HCT116 (cell line): ENCODE results near the gene RUNX2. TPM values are rescaled to one million over a fixed set of nuclear protein-coding genes. Genes with fewer than 3 reads are reported as not detected.

Source experiments
- ATAC-seq: fragments of 200-7000 bp; cut with Tn5 transposase; 2 replicates; pipeline ENCODE4 v1.9.1; 2020; ENCODE audit warnings: mild to moderate bottlenecking, moderate library complexity
- BruUV-seq: library from RNA; stranded (reverse); fragments of 400-500 nt; replicated peaks from 2 replicates; lab custom pipeline; 2021; lab: Mats Ljungman, UMichigan
- CTCF ChIA-PET: fragments of 300-600 bp; sonication (Branson Sonifier 250); formaldehyde crosslinking; loops from one replicate; lab custom pipeline; 2021; ENCODE audit warnings: antibody characterized with exemption; lab: Charles Lee
- POLR2A ChIA-PET: fragments of 300-600, 350-600 bp; sonication (Branson Sonifier 250); formaldehyde crosslinking; loops from one replicate; lab custom pipeline; 2021; ENCODE audit warnings: antibody characterized with exemption; lab: Charles Lee
- RAD21 ChIA-PET, 2 experiments: fragments of 300-600 bp; sonication (Branson Sonifier 250); formaldehyde crosslinking; loops; one replicate each; lab custom pipeline; 2023; ENCODE audit warnings: low total read pairs in 2 of 2; ENCODE audit not compliant: uncharacterized antibody in 2 of 2, unreplicated experiment in 2 of 2, low non-redundant PET in 1 of 2; lab: Charles Lee
- DNase-seq: peaks from one replicate; pipeline ENCODE4 v3.0.0-alpha.2; 2010; ENCODE audit warnings: low read depth, low spot score
- H2AFZ ChIP-seq: fragments of 200-600 bp; shearing (Covaris generic), sonication (generic); 2 replicates; pipeline ENCODE4 v1.6.1; 2017; ENCODE audit warnings: low read depth, mixed run types, mixed read lengths, antibody characterized with exemption, low read length; ENCODE audit not compliant: poor library complexity, severe bottlenecking
- H3K27ac ChIP-seq: 2 replicates; pipeline ENCODE4 v1.5.1; 2012; ENCODE audit warnings: low read depth, low read length
- H3K27me3 ChIP-seq: fragments of 200-600 bp; sonication (generic); 2 replicates; pipeline ENCODE4 v1.6.1; 2016; ENCODE audit warnings: mixed run types, low read length, mixed read lengths; ENCODE audit not compliant: insufficient read depth
- H3K36me3 ChIP-seq, 2 experiments: fragments of 200-500 bp in 1 of 2; fragments of 200-600 bp in 1 of 2; sonication (Bioruptor generic) in 1 of 2; sonication (generic) in 1 of 2; 2 replicates each; pipeline versions ENCODE4 v1.5.1 to v1.6.1; 2014 to 2016; ENCODE audit warnings: low read length in 2 of 2, inconsistent platforms in 1 of 2, mixed read lengths in 1 of 2, mixed run types in 1 of 2; ENCODE audit not compliant: insufficient read depth in 2 of 2, control insufficient read depth in 1 of 2
- H3K4me1 ChIP-seq, 2 experiments: fragments of 200-600 bp in 1 of 2; sonication (generic) in 1 of 2; 2 replicates each; pipeline versions ENCODE4 v1.5.1 to v1.6.1; 2012 to 2017; ENCODE audit warnings: low read length in 2 of 2, inconsistent platforms in 1 of 2, mild to moderate bottlenecking in 1 of 2, mixed read lengths in 1 of 2, mixed run types in 1 of 2, moderate library complexity in 1 of 2; ENCODE audit not compliant: insufficient read depth in 2 of 2, control insufficient read depth in 1 of 2
- H3K4me2 ChIP-seq: fragments of 200-600 bp; sonication (generic); 2 replicates; pipeline ENCODE4 v1.6.1; 2017; ENCODE audit warnings: mixed run types, low read length, mixed read lengths
- H3K4me3 ChIP-seq, 2 experiments: fragments of 200-600 bp in 1 of 2; sonication (generic) in 1 of 2; replicated peaks in 1 of 2; 2 replicates each; pipeline ENCODE4 v1.5.1; 2011 to 2016; ENCODE audit warnings: low read length in 2 of 2, control low read depth in 1 of 2, low read depth in 1 of 2, mild to moderate bottlenecking in 1 of 2, mixed read lengths in 1 of 2, mixed run types in 1 of 2
- H3K79me2 ChIP-seq: fragments of 200-600 bp; sonication (generic); 2 replicates; pipeline ENCODE4 v1.6.1; 2017; ENCODE audit warnings: mild to moderate bottlenecking, mixed run types, low read length, moderate library complexity, mixed read lengths; ENCODE audit not compliant: insufficient read depth
- H3K9ac ChIP-seq: fragments of 200-600 bp; sonication (generic); 2 replicates; pipeline ENCODE4 v1.6.1; 2016; ENCODE audit warnings: low read length, mixed read lengths
- H3K9me2 ChIP-seq: fragments of 200-600 bp; sonication (generic), shearing (Covaris generic); 2 replicates; pipeline ENCODE4 v1.6.1; 2017; ENCODE audit warnings: mixed run types, mild to moderate bottlenecking, moderate library complexity; ENCODE audit not compliant: insufficient read depth
- H3K9me3 ChIP-seq, 2 experiments: fragments of 200-500 bp in 1 of 2; fragments of 200-600 bp in 1 of 2; sonication (Bioruptor generic) in 1 of 2; sonication (generic) in 1 of 2; 2 replicates each; pipeline ENCODE4 v1.6.1; 2014 to 2017; ENCODE audit warnings: low read length in 2 of 2, mixed read lengths in 2 of 2, inconsistent platforms in 1 of 2, low read depth in 1 of 2, mild to moderate bottlenecking in 1 of 2, mixed run types in 1 of 2, moderate library complexity in 1 of 2; ENCODE audit not compliant: control insufficient read depth in 1 of 2, insufficient read depth in 1 of 2
- H4K20me1 ChIP-seq: fragments of 200-600 bp; sonication (generic), shearing (Covaris generic); 2 replicates; pipeline ENCODE4 v1.6.1; 2017; ENCODE audit warnings: mixed run types, mild to moderate bottlenecking, moderate library complexity; ENCODE audit not compliant: insufficient read depth
- ATF3 ChIP-seq: IDR thresholded peaks from 2 replicates; pipeline ENCODE4 v1.6.1; 2012
- CTCF ChIP-seq, 3 experiments: fragments of 200-600 bp in 1 of 3; sonication (generic) in 1 of 3; IDR thresholded peaks in 2 of 3; conservative IDR thresholded peaks in 1 of 3; 2 replicates each; pipeline ENCODE4 v1.5.1; 2012 to 2017; ENCODE audit warnings: low read depth in 2 of 3, low read length in 2 of 3, antibody characterized with exemption in 1 of 3, borderline replicate concordance in 1 of 3, control low read depth in 1 of 3, mild to moderate bottlenecking in 1 of 3, mixed read lengths in 1 of 3, mixed run types in 1 of 3, moderate library complexity in 1 of 3; ENCODE audit not compliant: insufficient read depth in 1 of 3
- EGR1 ChIP-seq: IDR thresholded peaks from 2 replicates; pipeline ENCODE4 v1.6.1; 2012; ENCODE audit warnings: low read depth
- ELF1 ChIP-seq: IDR thresholded peaks from 2 replicates; pipeline ENCODE4 v1.6.1; 2012; ENCODE audit warnings: low read depth, borderline replicate concordance
- EZH2 ChIP-seq: fragments of 200-600 bp; sonication (generic); IDR thresholded peaks from 2 replicates; pipeline ENCODE4 v1.6.1; 2017; ENCODE audit warnings: antibody characterized with exemption, mixed run types
- EZH2phosphoT487 ChIP-seq: fragments of 200-600 bp; IDR thresholded peaks from 2 replicates; pipeline ENCODE4 v1.6.1; 2018; ENCODE audit warnings: antibody characterized with exemption, borderline replicate concordance
- FOSL1 ChIP-seq: IDR thresholded peaks from 2 replicates; pipeline ENCODE4 v1.6.1; 2012; ENCODE audit warnings: low read depth
- JUND ChIP-seq: IDR thresholded peaks from 2 replicates; pipeline ENCODE4 v1.6.1; 2012
- MAX ChIP-seq: IDR thresholded peaks from 2 replicates; pipeline ENCODE4 v1.6.1; 2012
- POLR2AphosphoS5 ChIP-seq: IDR thresholded peaks from 2 replicates; pipeline ENCODE4 v1.6.1; 2011; ENCODE audit warnings: mild to moderate bottlenecking, low read depth, low read length, moderate library complexity
- REST ChIP-seq: IDR thresholded peaks from 2 replicates; pipeline ENCODE4 v1.6.1; 2012; ENCODE audit warnings: low read depth
- SIN3A ChIP-seq: IDR thresholded peaks from 2 replicates; pipeline ENCODE4 v1.6.1; 2012; ENCODE audit warnings: low read depth
- SP1 ChIP-seq: IDR thresholded peaks from 2 replicates; pipeline ENCODE4 v1.6.1; 2012; ENCODE audit warnings: low read depth
- TCF7L2 ChIP-seq: IDR thresholded peaks from 2 replicates; pipeline ENCODE4 v1.7.0; 2011; ENCODE audit warnings: borderline replicate concordance, inconsistent platforms; ENCODE audit not compliant: insufficient read depth, insufficient read length; ENCODE audit errors: extremely low read depth
- ZFX ChIP-seq: fragments of 450-650 bp; IDR thresholded peaks from 2 replicates; pipeline ENCODE4 v1.6.1; 2017
- ZNF274 ChIP-seq: fragments of 200-500 bp; sonication (Bioruptor generic); IDR thresholded peaks from 2 replicates; pipeline ENCODE4 v1.6.1; 2014; ENCODE audit warnings: mild to moderate bottlenecking, low read depth, low read length, inconsistent platforms
- intact Hi-C: fragments of 100-400 bp; cut with micrococcal nuclease; formaldehyde crosslinking; loops from 2 replicates; pipeline ENCODE4 v1.10.0; 2022
- total RNA-seq: library from RNA; stranded (reverse); gene quantifications from one replicate; pipeline ENCODE4 v1.2.1, GENCODE V29; 2021; ENCODE audit not compliant: unreplicated experiment

The RUNX2 gene
- total RNA-seq, 1 experiment from 2014 or later, result 1.1 TPM

- no peaks in the 10 kb centered on the region for H3K79me2 ChIP-seq
- H3K9me3 ChIP-seq, result no peaks in the 10 kb centered on the region
- ChIA-PET RAD21 (no interaction called here), CTCF (no interaction called here), POLR2A (no interaction called here)
- no peak overlapping the region for H3K9ac ChIP-seq
- peaks cover 0 to 18% of the 10 kb centered on the region in 2 experiments; a peak in 2 of 4 replicates for H3K4me1 ChIP-seq
- H3K9me2 ChIP-seq, result no peaks in the 10 kb centered on the region
- no peak overlapping the region for H2AFZ ChIP-seq
- ATAC-seq, result no peak
- no peaks in the 10 kb centered on the region for H3K36me3 ChIP-seq
- no peak overlapping the region for H3K4me2 ChIP-seq
- H3K4me3 ChIP-seq, result no peak overlapping the region
- DNase-seq, result no peak
- no peak overlapping the region for H3K27ac ChIP-seq
- TF ChIP-seq EZH2 (no peak), JUND (no peak), ZNF274 (no peak), REST (no peak), SP1 (no peak), POLR2AphosphoS5 (no peak), MAX (no peak), ZFX (no peak), SIN3A (no peak), FOSL1 (no peak), ATF3 (no peak), EZH2phosphoT487 (no peak), EGR1 (no peak), ELF1 (no peak), CTCF (IDR thresholded peaks at IDR 0.05 in 2 of 3, conservative IDR thresholded peaks at IDR 0.05 in 1 of 3; ENCODE audit: borderline replicate concordance in 1 of 3, insufficient read depth in 1 of 3, low read depth in 2 of 3, low read length in 2 of 3) (no peak), TCF7L2 (no peak)
- intact Hi-C loops, result no loop called here
- H4K20me1 ChIP-seq, result no peaks in the 10 kb centered on the region
- no peaks in the 10 kb centered on the region for H3K27me3 ChIP-seq
- BruUV-seq, result no TSS peak
These were observed 256.0 kb downstream of the RUNX2 start for GRCh38 chr6:45584127-45584526.
